ENCODE measurements around the gene FGB. TPM values are rescaled to one million over a fixed set of nuclear protein-coding genes. Genes with fewer than 3 reads are reported as not detected.
A peak's percentile ranks its signal among the peaks of the same experiment; 100 is the strongest.

Gene FGB
- total and polyA plus RNA-seq, 2 of the 13 experiments (the other 11 are each of a cell fraction or from before 2014, with no cell fraction given) = 226 to 784 TPM

GRCh38 chr4:154577324-154577723, 14.5 kb downstream of the FGB start (continued):
- TF ChIP-seq PRDM4 (CRISPR knock-in tag; IDR thresholded peaks at IDR 0.05; ENCODE audit: borderline replicate concordance) = no peak
- peak; percentile 86; the same call in 1 of the 2 replicates for TF ChIP-seq SALL1 (CRISPR knock-in tag; IDR thresholded peaks at IDR 0.05)
- TF ChIP-seq ZNF670 (CRISPR knock-in tag; IDR thresholded peaks at IDR 0.05; ENCODE audit: borderline replicate concordance) = no peak
- no peak for TF ChIP-seq NFRKB (IDR thresholded peaks at IDR 0.05)
- TF ChIP-seq, protein P1, sequence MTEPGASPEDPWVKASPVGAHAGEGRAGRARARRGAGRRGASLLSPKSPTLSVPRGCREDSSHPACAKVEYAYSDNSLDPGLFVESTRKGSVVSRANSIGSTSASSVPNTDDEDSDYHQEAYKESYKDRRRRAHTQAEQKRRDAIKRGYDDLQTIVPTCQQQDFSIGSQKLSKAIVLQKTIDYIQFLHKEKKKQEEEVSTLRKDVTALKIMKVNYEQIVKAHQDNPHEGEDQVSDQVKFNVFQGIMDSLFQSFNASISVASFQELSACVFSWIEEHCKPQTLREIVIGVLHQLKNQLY (CRISPR knock-in tag; IDR thresholded peaks at IDR 0.05) = no peak
- TF ChIP-seq ELF4 (CRISPR knock-in tag; IDR thresholded peaks at IDR 0.05; ENCODE audit: borderline replicate concordance) = no peak
- peak; percentile 77; the same call in 1 of the 2 replicates for TF ChIP-seq NFKBIZ (CRISPR knock-in tag; IDR thresholded peaks at IDR 0.05)
- TF ChIP-seq PCBP2 (optimal IDR thresholded peaks at IDR 0.05; ENCODE audit: low read depth, low read length, poor library complexity, severe bottlenecking) = no peak
- 0 out of 2 replicates have a peak, but pooled peaks have one; percentile 76 for TF ChIP-seq NKX3-1 (CRISPR knock-in tag; IDR thresholded peaks at IDR 0.05)
- TF ChIP-seq GABPA (IDR thresholded peaks at IDR 0.05; ENCODE audit: low read depth, low read length) = no peak
- no peak for TF ChIP-seq GABPA (CRISPR knock-in tag; IDR thresholded peaks at IDR 0.05; ENCODE audit: low read depth)
- no peak for TF ChIP-seq GMEB1 (CRISPR knock-in tag; IDR thresholded peaks at IDR 0.05; ENCODE audit: borderline replicate concordance)
- peak; percentile 60; the same call in 1 of the 2 replicates for TF ChIP-seq NR2C2 (CRISPR knock-in tag; IDR thresholded peaks at IDR 0.05; ENCODE audit: borderline replicate concordance)
- TF ChIP-seq ZUFSP (CRISPR knock-in tag; IDR thresholded peaks at IDR 0.05; ENCODE audit: borderline replicate concordance) = no peak
- TF ChIP-seq FOXJ3 (CRISPR knock-in tag; IDR thresholded peaks at IDR 0.05; ENCODE audit: borderline replicate concordance) = peak; percentile 95
- no peak for TF ChIP-seq ZNF263 (CRISPR knock-in tag; IDR thresholded peaks at IDR 0.05)
- TF ChIP-seq ZNF232 (CRISPR knock-in tag; IDR thresholded peaks at IDR 0.05; ENCODE audit: borderline replicate concordance) = no peak
- TF ChIP-seq, protein P2, sequence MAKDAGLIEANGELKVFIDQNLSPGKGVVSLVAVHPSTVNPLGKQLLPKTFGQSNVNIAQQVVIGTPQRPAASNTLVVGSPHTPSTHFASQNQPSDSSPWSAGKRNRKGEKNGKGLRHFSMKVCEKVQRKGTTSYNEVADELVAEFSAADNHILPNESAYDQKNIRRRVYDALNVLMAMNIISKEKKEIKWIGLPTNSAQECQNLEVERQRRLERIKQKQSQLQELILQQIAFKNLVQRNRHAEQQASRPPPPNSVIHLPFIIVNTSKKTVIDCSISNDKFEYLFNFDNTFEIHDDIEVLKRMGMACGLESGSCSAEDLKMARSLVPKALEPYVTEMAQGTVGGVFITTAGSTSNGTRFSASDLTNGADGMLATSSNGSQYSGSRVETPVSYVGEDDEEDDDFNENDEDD (CRISPR knock-in tag; IDR thresholded peaks at IDR 0.05; ENCODE audit: borderline replicate concordance) = peak; percentile 27; the same call in 1 of the 2 replicates
- no peak for TF ChIP-seq ZNF501 (CRISPR knock-in tag; IDR thresholded peaks at IDR 0.05)
- no peak for TF ChIP-seq TRIM22 (IDR thresholded peaks at IDR 0.05)
- TF ChIP-seq ZNF563 (CRISPR knock-in tag; IDR thresholded peaks at IDR 0.05) = no peak
- peak; percentile 56; the same call in 1 of the 2 replicates for TF ChIP-seq PHF21A (CRISPR knock-in tag; IDR thresholded peaks at IDR 0.05)
